GM23338 (cell line): ENCODE measurements around the gene EEF2K. TPM values are rescaled to one million over a fixed set of nuclear protein-coding genes. Genes with fewer than 3 reads are reported as not detected.

ENCODE experiments used
- ATAC-seq: fragments of 200-7000 bp; cut with Tn5 transposase; 3 replicates; pipeline ENCODE4 v1.9.1; 2020
- DNase-seq: peaks from one replicate; pipeline ENCODE4 v3.0.0-alpha.2; 2015; ENCODE audit warnings: low spot score
- H2AFZ ChIP-seq: fragments of 200-600 bp; sonication (generic); 2 replicates; pipeline ENCODE4 v1.8.0; 2016; ENCODE audit warnings: antibody characterized with exemption, mild to moderate bottlenecking, moderate library complexity
- H3F3A ChIP-seq: fragments of 200-600 bp; sonication (generic); replicated peaks from 2 replicates; pipeline ENCODE4 v1.8.0; 2017; ENCODE audit warnings: antibody characterized with exemption, mixed run types, low read depth
- H3K27ac ChIP-seq: fragments of 200-600 bp; sonication (generic); 2 replicates; pipeline ENCODE4 v1.6.1; 2016; ENCODE audit warnings: low read depth
- H3K27me3 ChIP-seq: fragments of 200-600 bp; sonication (generic); 2 replicates; pipeline ENCODE4 v1.8.0; 2016; ENCODE audit warnings: mild to moderate bottlenecking, mixed run types, moderate library complexity; ENCODE audit not compliant: insufficient read depth
- H3K36me3 ChIP-seq: fragments of 200-600 bp; sonication (generic); 2 replicates; pipeline ENCODE4 v1.8.0; 2016; ENCODE audit warnings: mild to moderate bottlenecking; ENCODE audit not compliant: insufficient read depth
- H3K4me1 ChIP-seq: fragments of 200-600 bp; sonication (generic); 2 replicates; pipeline ENCODE4 v1.8.0; 2016; ENCODE audit warnings: mild to moderate bottlenecking, moderate library complexity; ENCODE audit not compliant: insufficient read depth
- H3K4me2 ChIP-seq: fragments of 200-600 bp; sonication (generic); 2 replicates; pipeline ENCODE4 v1.7.1; 2017; ENCODE audit warnings: mixed run types
- H3K4me3 ChIP-seq: fragments of 200-600 bp; sonication (generic); 2 replicates; pipeline ENCODE4 v1.6.1; 2016; ENCODE audit warnings: mixed run types
- H3K79me2 ChIP-seq: fragments of 200-600 bp; sonication (generic); replicated peaks from 2 replicates; pipeline ENCODE4 v1.8.0; 2017; ENCODE audit warnings: mild to moderate bottlenecking; ENCODE audit not compliant: insufficient read depth
- H3K9me2 ChIP-seq: fragments of 200-600 bp; sonication (generic); 2 replicates; pipeline ENCODE4 v1.8.0; 2017; ENCODE audit not compliant: insufficient read depth
- H4K20me1 ChIP-seq: fragments of 200-600 bp; sonication (generic); replicated peaks from 2 replicates; pipeline ENCODE4 v1.8.0; 2017; ENCODE audit warnings: mild to moderate bottlenecking; ENCODE audit not compliant: insufficient read depth
- H3K27ac Mint-ChIP-seq: 2 replicates; pipeline ENCODE4 v1.8.0; 2020; ENCODE audit warnings: inconsistent platforms, mild to moderate bottlenecking, moderate library complexity, mixed read lengths
- H3K27me3 Mint-ChIP-seq: 3 replicates; pipeline ENCODE4 v1.8.0; 2022; ENCODE audit warnings: low read depth, mild to moderate bottlenecking, moderate library complexity, mixed read lengths, inconsistent platforms; ENCODE audit not compliant: insufficient read depth, poor library complexity
- H3K36me3 Mint-ChIP-seq: 3 replicates; pipeline ENCODE4 v1.8.0; 2021; ENCODE audit warnings: low read depth, mild to moderate bottlenecking, inconsistent platforms, moderate library complexity, mixed read lengths
- H3K4me1 Mint-ChIP-seq: 3 replicates; pipeline ENCODE4 v1.8.0; 2020; ENCODE audit warnings: mild to moderate bottlenecking, inconsistent platforms, mixed read lengths
- H3K4me3 Mint-ChIP-seq: 3 replicates; pipeline ENCODE4 v1.8.0; 2021; ENCODE audit warnings: moderate library complexity, mild to moderate bottlenecking, inconsistent platforms, mixed read lengths
- H3K9me3 Mint-ChIP-seq: 3 replicates; pipeline ENCODE4 v1.8.0; 2020; ENCODE audit warnings: moderate library complexity, mild to moderate bottlenecking, inconsistent platforms, mixed read lengths
- CREB1 ChIP-seq: fragments of 250-450 bp; sonication (Bioruptor Pico); IDR thresholded peaks from 2 replicates; pipeline ENCODE4 v1.5.0; 2020; ENCODE audit warnings: low read depth, mild to moderate bottlenecking, moderate library complexity
- ETS1 ChIP-seq: IDR thresholded peaks from 2 replicates; pipeline ENCODE4 v1.6.1; 2016; ENCODE audit warnings: antibody characterized with exemption
- JUNB ChIP-seq: IDR thresholded peaks from one replicate; pipeline ENCODE4 v1.6.1; 2016; ENCODE audit warnings: antibody characterized with exemption; ENCODE audit not compliant: unreplicated experiment
- NANOG ChIP-seq: IDR thresholded peaks from 2 replicates; pipeline ENCODE4 v1.6.1; 2016; ENCODE audit warnings: antibody characterized with exemption, borderline replicate concordance
- POLR2AphosphoS5 ChIP-seq: IDR thresholded peaks from 2 replicates; pipeline ENCODE4 v1.6.1; 2016; ENCODE audit warnings: antibody characterized with exemption, low read depth
- STAT1 ChIP-seq: IDR thresholded peaks from one replicate; pipeline ENCODE4 v1.6.1; 2016; ENCODE audit warnings: antibody characterized with exemption; ENCODE audit not compliant: unreplicated experiment
- ZNF114 ChIP-seq: fragments of 250-450 bp; sonication (Bioruptor Pico); IDR thresholded peaks from 2 replicates; pipeline ENCODE4 v1.5.0; 2020; ENCODE audit warnings: mild to moderate bottlenecking, moderate library complexity
- long read RNA-seq: library from polyadenylated mRNA; unstranded; transcript quantifications from one replicate; pipeline ENCODE4 v2.0.0, GENCODE V29; 2020; ENCODE audit not compliant: unreplicated experiment
- polyA plus RNA-seq: library from polyadenylated mRNA; unstranded; fragments of >200 nt; fragmentation: Nextera tagmentation; extraction: Ambion mirVana; gene quantifications from 2 replicates; pipeline ENCODE4 v1.2.1, GENCODE V29; 2016
- total RNA-seq: library from RNA; depleted of rRNA; stranded (reverse); fragments of >200 nt; shearing (Covaris generic); gene quantifications from 2 replicates; pipeline ENCODE4 v1.2.3, GENCODE V29; 2014; rRNA removed
- TF ChIP-seq, protein P1 (sequence below), 2 experiments: fragments of 200-600 bp in 1 of 2; sonication (generic) in 1 of 2; conservative IDR thresholded peaks; 2 replicates each; pipeline versions ENCODE4 v1.5.1 to v1.6.1; 2016 to 2017; ENCODE audit warnings: antibody characterized with exemption in 2 of 2, low read depth in 2 of 2, mild to moderate bottlenecking in 2 of 2, moderate library complexity in 1 of 2
- TF ChIP-seq, protein P2 (sequence below): IDR thresholded peaks from one replicate; pipeline ENCODE4 v1.6.1; 2018; ENCODE audit warnings: antibody characterized with exemption; ENCODE audit not compliant: unreplicated experiment

Gene EEF2K
- total RNA-seq, result 23.9 and 26.8 TPM in 2 replicates
- polyA plus RNA-seq, result 5.4 and 5.7 TPM in 2 replicates
- long read RNA-seq, partial matches to known transcripts, result 0 of 3 reads
- long read RNA-seq, other reads (novel, unspliced or antisense), result 3 of 3 reads

DNA sequence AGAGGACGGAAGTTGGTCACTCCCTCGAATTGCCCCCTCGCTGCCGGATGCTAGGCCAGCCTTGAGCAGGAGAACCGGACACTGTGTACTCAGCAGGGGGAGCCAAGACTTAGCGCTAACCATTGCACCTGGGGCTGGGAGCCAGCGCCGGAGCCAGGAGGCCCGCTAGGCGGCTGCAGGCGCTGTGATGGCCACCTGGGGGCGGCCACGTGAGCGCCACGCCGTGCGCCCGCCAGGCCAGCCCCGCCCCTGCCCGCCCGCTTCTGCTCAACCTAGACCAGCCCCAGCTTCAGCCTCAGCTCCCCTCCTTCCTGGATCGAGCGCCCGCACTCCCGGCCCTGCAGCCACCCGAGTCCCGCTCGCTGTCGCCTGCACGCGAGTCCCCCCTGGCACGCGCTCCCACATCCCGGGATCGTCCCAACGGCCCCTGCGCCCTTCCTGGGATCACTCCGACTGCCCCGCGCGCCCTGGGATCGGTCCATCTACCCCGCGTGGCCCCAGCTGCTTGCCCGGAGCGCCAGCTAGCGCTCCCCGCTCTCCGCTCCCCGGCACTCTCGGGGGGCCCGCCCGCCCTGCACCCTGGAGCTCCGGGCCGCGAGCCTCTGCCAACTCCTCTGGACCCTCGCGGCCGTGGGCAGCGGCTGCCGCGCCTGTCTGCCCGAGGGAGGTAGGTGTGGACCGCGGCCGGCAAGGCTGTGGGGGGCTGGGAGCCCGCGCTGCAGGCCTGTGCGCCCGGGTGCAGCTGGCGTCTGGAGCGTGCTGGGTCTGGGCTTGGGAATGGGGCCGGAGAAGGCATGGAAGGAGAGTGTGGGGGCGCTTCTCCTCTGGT is at the start of gene EEF2K:
Gene EEF2K, plus strand, starts transcription at position 266 of the 829 bp plus-strand sequence. CDS start 19,452 bp downstream, outside the sequence.
- peaks cover 13% of the 10 kb centered on the region for H4K20me1 ChIP-seq
- H3K79me2 ChIP-seq, result peaks cover 47% of the 10 kb centered on the region
- DNase-seq (peak; percentile 97), ATAC-seq (peak; percentile 87)
- H3K9me2 ChIP-seq, result no peaks in the 10 kb centered on the region
- H3K27ac Mint-ChIP-seq, result peak within 1 kb of the TSS; percentile 85; the same call in 1 of the 2 replicates
- peak within 1 kb of the TSS; percentile 96 for H3K4me2 ChIP-seq
- peak within 1 kb of the TSS; percentile 89 for H3K4me3 Mint-ChIP-seq
- peak within 1 kb of the TSS; percentile 96 for H3K4me3 ChIP-seq
- peaks cover 22% of the 10 kb centered on the region for H3F3A ChIP-seq
- H3K27me3 ChIP-seq, result no peaks in the 10 kb centered on the region
- no peaks in the 10 kb centered on the region for H3K36me3 ChIP-seq
- peaks cover 15% of the 10 kb centered on the region for H3K36me3 Mint-ChIP-seq
- peak within 1 kb of the TSS; percentile 57; the same call in 1 of the 2 replicates for H3K27ac ChIP-seq
- H3K27me3 Mint-ChIP-seq, result peaks cover 21% of the 10 kb centered on the region
- H3K4me1 ChIP-seq, result peaks cover 24% of the 10 kb centered on the region
- H3K4me1 Mint-ChIP-seq, result peaks cover 12% of the 10 kb centered on the region
- H3K9me3 Mint-ChIP-seq, result peaks cover 4% of the 10 kb centered on the region; the same call in 2 of the 3 replicates
- H2AFZ ChIP-seq, result peak within 1 kb of the TSS; percentile 84
- TF ChIP-seq, protein P1, sequence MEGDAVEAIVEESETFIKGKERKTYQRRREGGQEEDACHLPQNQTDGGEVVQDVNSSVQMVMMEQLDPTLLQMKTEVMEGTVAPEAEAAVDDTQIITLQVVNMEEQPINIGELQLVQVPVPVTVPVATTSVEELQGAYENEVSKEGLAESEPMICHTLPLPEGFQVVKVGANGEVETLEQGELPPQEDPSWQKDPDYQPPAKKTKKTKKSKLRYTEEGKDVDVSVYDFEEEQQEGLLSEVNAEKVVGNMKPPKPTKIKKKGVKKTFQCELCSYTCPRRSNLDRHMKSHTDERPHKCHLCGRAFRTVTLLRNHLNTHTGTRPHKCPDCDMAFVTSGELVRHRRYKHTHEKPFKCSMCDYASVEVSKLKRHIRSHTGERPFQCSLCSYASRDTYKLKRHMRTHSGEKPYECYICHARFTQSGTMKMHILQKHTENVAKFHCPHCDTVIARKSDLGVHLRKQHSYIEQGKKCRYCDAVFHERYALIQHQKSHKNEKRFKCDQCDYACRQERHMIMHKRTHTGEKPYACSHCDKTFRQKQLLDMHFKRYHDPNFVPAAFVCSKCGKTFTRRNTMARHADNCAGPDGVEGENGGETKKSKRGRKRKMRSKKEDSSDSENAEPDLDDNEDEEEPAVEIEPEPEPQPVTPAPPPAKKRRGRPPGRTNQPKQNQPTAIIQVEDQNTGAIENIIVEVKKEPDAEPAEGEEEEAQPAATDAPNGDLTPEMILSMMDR (conservative IDR thresholded peaks at IDR 0.05; ENCODE audit: low read depth in 2 of 2), result peak; percentile 48 to 80
- TF ChIP-seq NANOG (no peak), STAT1 (no peak), POLR2AphosphoS5 (peak; percentile 64; the same call in 1 of the 2 replicates)

DNA sequence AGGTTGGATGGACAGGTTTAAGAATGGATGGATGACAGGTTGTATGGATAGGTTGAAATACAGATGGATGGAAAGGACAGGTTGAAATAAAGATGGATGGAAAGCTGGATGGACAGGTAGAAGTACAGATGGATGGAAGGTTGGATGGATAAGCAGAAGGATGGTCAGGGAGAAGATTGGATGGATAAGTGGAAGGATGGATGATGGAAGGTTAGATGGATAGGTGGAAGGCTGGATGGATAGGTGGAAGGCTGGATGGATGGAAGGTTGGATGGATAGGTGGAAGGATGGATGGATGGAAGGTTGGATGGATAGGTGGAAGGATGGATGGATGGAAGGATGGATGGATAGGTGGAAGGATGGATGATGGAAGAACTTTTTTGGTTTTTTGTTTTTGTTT is 44.7 kb upstream of the EEF2K start:
- Mint-ChIP-seq H3K27ac (no peak overlapping the region), H3K4me3 (peak overlapping the region; percentile 5; the same call in 1 of the 3 replicates), H3K4me1 (no peaks in the 10 kb centered on the region), H3K36me3 (no peaks in the 10 kb centered on the region), H3K27me3 (peaks cover 9% of the 10 kb centered on the region), H3K9me3 (no peaks in the 10 kb centered on the region)
- ATAC-seq, result no peak
- 0 out of 2 replicates have a peak, but pooled peaks cover 6% of the 10 kb centered on the region for H3F3A ChIP-seq
- H3K4me2 ChIP-seq, result no peak overlapping the region
- no peak for DNase-seq
- no peak overlapping the region for H3K27ac ChIP-seq
- H3K27me3 ChIP-seq, result peaks cover 26% of the 10 kb centered on the region
- no peaks in the 10 kb centered on the region; the same call in none of the 2 replicates for H3K4me1 ChIP-seq
- TF ChIP-seq ZNF114 (no peak), ETS1 (no peak), CREB1 (CRISPR knock-in tag) (no peak), JUNB (no peak), POLR2AphosphoS5 (no peak)
- TF ChIP-seq, protein P1 (conservative IDR thresholded peaks at IDR 0.05; ENCODE audit: low read depth in 2 of 2), result no peak
- TF ChIP-seq, protein P2, sequence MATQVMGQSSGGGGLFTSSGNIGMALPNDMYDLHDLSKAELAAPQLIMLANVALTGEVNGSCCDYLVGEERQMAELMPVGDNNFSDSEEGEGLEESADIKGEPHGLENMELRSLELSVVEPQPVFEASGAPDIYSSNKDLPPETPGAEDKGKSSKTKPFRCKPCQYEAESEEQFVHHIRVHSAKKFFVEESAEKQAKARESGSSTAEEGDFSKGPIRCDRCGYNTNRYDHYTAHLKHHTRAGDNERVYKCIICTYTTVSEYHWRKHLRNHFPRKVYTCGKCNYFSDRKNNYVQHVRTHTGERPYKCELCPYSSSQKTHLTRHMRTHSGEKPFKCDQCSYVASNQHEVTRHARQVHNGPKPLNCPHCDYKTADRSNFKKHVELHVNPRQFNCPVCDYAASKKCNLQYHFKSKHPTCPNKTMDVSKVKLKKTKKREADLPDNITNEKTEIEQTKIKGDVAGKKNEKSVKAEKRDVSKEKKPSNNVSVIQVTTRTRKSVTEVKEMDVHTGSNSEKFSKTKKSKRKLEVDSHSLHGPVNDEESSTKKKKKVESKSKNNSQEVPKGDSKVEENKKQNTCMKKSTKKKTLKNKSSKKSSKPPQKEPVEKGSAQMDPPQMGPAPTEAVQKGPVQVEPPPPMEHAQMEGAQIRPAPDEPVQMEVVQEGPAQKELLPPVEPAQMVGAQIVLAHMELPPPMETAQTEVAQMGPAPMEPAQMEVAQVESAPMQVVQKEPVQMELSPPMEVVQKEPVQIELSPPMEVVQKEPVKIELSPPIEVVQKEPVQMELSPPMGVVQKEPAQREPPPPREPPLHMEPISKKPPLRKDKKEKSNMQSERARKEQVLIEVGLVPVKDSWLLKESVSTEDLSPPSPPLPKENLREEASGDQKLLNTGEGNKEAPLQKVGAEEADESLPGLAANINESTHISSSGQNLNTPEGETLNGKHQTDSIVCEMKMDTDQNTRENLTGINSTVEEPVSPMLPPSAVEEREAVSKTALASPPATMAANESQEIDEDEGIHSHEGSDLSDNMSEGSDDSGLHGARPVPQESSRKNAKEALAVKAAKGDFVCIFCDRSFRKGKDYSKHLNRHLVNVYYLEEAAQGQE, result no peak
- peaks cover 8% of the 10 kb centered on the region; the same call in 1 of the 2 replicates for H3K9me2 ChIP-seq
- H2AFZ ChIP-seq, result no peak overlapping the region
- no peaks in the 10 kb centered on the region for H3K79me2 ChIP-seq
- no peak overlapping the region for H3K4me3 ChIP-seq
- H3K36me3 ChIP-seq, result no peaks in the 10 kb centered on the region
- no peaks in the 10 kb centered on the region for H4K20me1 ChIP-seq
